SK-N-SH (cell line): ENCODE measurements around the gene RRP9. TPM values are rescaled to one million over a fixed set of nuclear protein-coding genes. Genes with fewer than 3 reads are reported as not detected.

Experiments
- CTCF ChIA-PET: fragments of 300-600, 350-600 bp; formaldehyde crosslinking; extraction: SDS; loops from one replicate; lab custom pipeline; 2021; lab: Yijun Ruan, JAX
- POLR2A ChIA-PET: fragments of 350-600 bp; sonication (Branson Sonifier 250); formaldehyde crosslinking; extraction: SDS; loops from one replicate; lab custom pipeline; 2020; ENCODE audit warnings: antibody characterized with exemption, inconsistent platforms; lab: Yijun Ruan, JAX
- DNase-seq: peaks from one replicate; pipeline ENCODE4 v3.0.0; 2012
- H2AFZ ChIP-seq: fragments of 200-600 bp; sonication (generic); 2 replicates; pipeline ENCODE4 v1.8.1; 2016; ENCODE audit warnings: antibody characterized with exemption, mild to moderate bottlenecking, low read depth
- H3F3A ChIP-seq: fragments of 200-600 bp; sonication (generic); replicated peaks from 2 replicates; pipeline ENCODE3; 2016; ENCODE audit warnings: antibody characterized with exemption, mild to moderate bottlenecking; ENCODE audit not compliant: insufficient read depth
- H3K27ac ChIP-seq, 2 experiments: fragments of 200-500 bp in 1 of 2; fragments of 200-600 bp in 1 of 2; sonication (Bioruptor generic) in 1 of 2; sonication (generic), shearing (Covaris generic) in 1 of 2; 2 replicates each; pipeline versions ENCODE4 v1.5.1 to v1.6.1; 2014 to 2016; ENCODE audit warnings: low read depth in 2 of 2, inconsistent platforms in 1 of 2, low read length in 1 of 2, mild to moderate bottlenecking in 1 of 2, mixed read lengths in 1 of 2
- H3K27me3 ChIP-seq: fragments of 200-600 bp; sonication (generic), shearing (Covaris generic); 2 replicates; pipeline ENCODE4 v1.6.1; 2016; ENCODE audit warnings: mixed run types; ENCODE audit not compliant: insufficient read depth
- H3K36me3 ChIP-seq, 2 experiments: fragments of 200-500 bp in 1 of 2; fragments of 200-600 bp in 1 of 2; sonication (Bioruptor generic) in 1 of 2; sonication (generic) in 1 of 2; replicated peaks in 1 of 2; 2 replicates each; pipeline versions ENCODE3 to v1.5.1; 2014 to 2016; ENCODE audit warnings: low read length in 1 of 2, mild to moderate bottlenecking in 1 of 2; ENCODE audit not compliant: insufficient read depth in 2 of 2, control insufficient read depth in 1 of 2
- H3K4me1 ChIP-seq, 2 experiments: fragments of 200-500 bp in 1 of 2; fragments of 200-600 bp in 1 of 2; sonication (Bioruptor generic) in 1 of 2; sonication (generic), shearing (Covaris generic) in 1 of 2; 2 replicates each; pipeline versions ENCODE4 v1.5.1 to v1.6.1; 2014 to 2016; ENCODE audit warnings: low read depth in 1 of 2, low read length in 1 of 2, mixed run types in 1 of 2; ENCODE audit not compliant: insufficient read depth in 2 of 2, control insufficient read depth in 1 of 2
- H3K4me2 ChIP-seq: fragments of 200-600 bp; sonication (generic), shearing (Covaris generic); 2 replicates; pipeline ENCODE4 v1.6.1; 2017; ENCODE audit warnings: mixed run types
- H3K4me3 ChIP-seq, 2 experiments: fragments of 200-500 bp in 1 of 2; fragments of 200-600 bp in 1 of 2; sonication (Bioruptor generic) in 1 of 2; sonication (generic), shearing (Covaris generic) in 1 of 2; 2 replicates each; pipeline versions ENCODE4 v1.5.1 to v1.8.1; 2014 to 2016; ENCODE audit warnings: low read depth in 2 of 2, inconsistent platforms in 1 of 2, low read length in 1 of 2, mild to moderate bottlenecking in 1 of 2, mixed read lengths in 1 of 2, moderate library complexity in 1 of 2
- H3K79me2 ChIP-seq: fragments of 200-600 bp; sonication (generic); 2 replicates; pipeline ENCODE4 v1.8.1; 2017; ENCODE audit warnings: mild to moderate bottlenecking; ENCODE audit not compliant: insufficient read depth
- H3K9ac ChIP-seq: fragments of 200-600 bp; sonication (generic); 2 replicates; pipeline ENCODE4 v1.6.1; 2017; ENCODE audit warnings: mixed run types
- H3K9me2 ChIP-seq: fragments of 200-600 bp; sonication (generic); 2 replicates; pipeline ENCODE4 v1.6.1; 2017; ENCODE audit warnings: mixed run types
- H3K9me3 ChIP-seq: fragments of 200-600 bp; sonication (generic); 2 replicates; pipeline ENCODE4 v1.6.1; 2017; ENCODE audit warnings: mixed run types, mild to moderate bottlenecking, moderate library complexity
- H4K20me1 ChIP-seq: fragments of 200-600 bp; sonication (generic); 2 replicates; pipeline ENCODE4 v1.6.1; 2017; ENCODE audit warnings: mild to moderate bottlenecking, mixed run types; ENCODE audit not compliant: insufficient read depth
- CHD2 ChIP-seq: fragments of 150-350 bp; IDR thresholded peaks from 2 replicates; pipeline ENCODE4 v1.6.1; 2018; ENCODE audit warnings: low read length; ENCODE audit not compliant: partially characterized antibody
- ELF1 ChIP-seq: IDR thresholded peaks from 2 replicates; pipeline ENCODE4 v1.4.0; 2012
- EP300 ChIP-seq, 2 experiments: IDR thresholded peaks; 2 replicates each; pipeline versions ENCODE4 v1.4.0 to v1.6.1; 2012; ENCODE audit warnings: borderline replicate concordance in 1 of 2, low read depth in 1 of 2, low read length in 1 of 2
- EZH2phosphoT487 ChIP-seq: fragments of 200-600 bp; sonication (generic); IDR thresholded peaks from 2 replicates; pipeline ENCODE4 v1.6.1; 2017; ENCODE audit warnings: low read depth, mixed run types, mild to moderate bottlenecking, antibody characterized with exemption, moderate library complexity, borderline replicate concordance
- FOXM1 ChIP-seq: IDR thresholded peaks from 2 replicates; pipeline ENCODE4 v1.4.0; 2012; ENCODE audit warnings: low read depth, mild to moderate bottlenecking
- GABPA ChIP-seq: IDR thresholded peaks from 2 replicates; pipeline ENCODE4 v1.4.0; 2012; ENCODE audit warnings: low read depth, mild to moderate bottlenecking
- JUND ChIP-seq: IDR thresholded peaks from 2 replicates; pipeline ENCODE4 v1.4.0; 2012
- MEF2A ChIP-seq: IDR thresholded peaks from 2 replicates; pipeline ENCODE4 v1.4.0; 2012; ENCODE audit warnings: low read depth, borderline replicate concordance
- NFIC ChIP-seq: IDR thresholded peaks from 2 replicates; pipeline ENCODE4 v1.4.0; 2012; ENCODE audit warnings: borderline replicate concordance
- NRF1 ChIP-seq: IDR thresholded peaks from 2 replicates; pipeline ENCODE4 v1.6.1; 2012; ENCODE audit warnings: low read depth, mild to moderate bottlenecking, low read length
- RAD21 ChIP-seq: IDR thresholded peaks from 2 replicates; pipeline ENCODE4 v1.6.1; 2012; ENCODE audit warnings: mild to moderate bottlenecking, low read length
- RCOR1 ChIP-seq: fragments of 150-350 bp; IDR thresholded peaks from 2 replicates; pipeline ENCODE4 v1.6.1; 2017; ENCODE audit warnings: antibody characterized with exemption, low read length
- RFX5 ChIP-seq: IDR thresholded peaks from 2 replicates; pipeline ENCODE4 v1.6.1; 2012; ENCODE audit warnings: mild to moderate bottlenecking, improper control_type of control experiment, low read length
- SIN3A ChIP-seq: IDR thresholded peaks from 2 replicates; pipeline ENCODE4 v1.6.1; 2012; ENCODE audit warnings: low read depth, mild to moderate bottlenecking, low read length, moderate library complexity, borderline replicate concordance
- YY1 ChIP-seq: IDR thresholded peaks from 2 replicates; pipeline ENCODE4 v1.4.0; 2012; ENCODE audit warnings: low read depth, mild to moderate bottlenecking
- WGBS: methylation state at CpG from one replicate; pipeline ENCODE4 v1.1.6; 2017; ENCODE audit warnings: low lambda C conversion rate; 5-methylcytosine and 5-hydroxymethylcytosine counted together
- polyA plus RNA-seq, 3 experiments: library from polyadenylated mRNA; depleted of rRNA; stranded (reverse); fragments of >200 nt; gene quantifications; 2 replicates each; pipeline ENCODE4 v1.2.3, GENCODE V29; 2012
- TF ChIP-seq, protein P1 (sequence below): fragments of 200-600 bp; sonication (generic); IDR thresholded peaks from 2 replicates; pipeline ENCODE4 v1.6.1; 2017; ENCODE audit warnings: antibody characterized with exemption, mild to moderate bottlenecking, moderate library complexity
- TF ChIP-seq, protein P2 (sequence below): IDR thresholded peaks from 2 replicates; pipeline ENCODE4 v1.6.1; 2012; ENCODE audit warnings: mild to moderate bottlenecking, low read depth, low read length, moderate library complexity
- TF ChIP-seq, protein P3 (sequence below): IDR thresholded peaks from 2 replicates; pipeline ENCODE4 v1.4.0; 2012; ENCODE audit warnings: low read depth
- TF ChIP-seq, protein P4 (sequence below): IDR thresholded peaks from 2 replicates; pipeline ENCODE4 v1.4.0; 2012; ENCODE audit warnings: low read depth, borderline replicate concordance

The RRP9 gene
- polyA plus RNA-seq, 1 of the 3 experiments (the other 2 are of a cell fraction) = 49.6 TPM

DNA sequence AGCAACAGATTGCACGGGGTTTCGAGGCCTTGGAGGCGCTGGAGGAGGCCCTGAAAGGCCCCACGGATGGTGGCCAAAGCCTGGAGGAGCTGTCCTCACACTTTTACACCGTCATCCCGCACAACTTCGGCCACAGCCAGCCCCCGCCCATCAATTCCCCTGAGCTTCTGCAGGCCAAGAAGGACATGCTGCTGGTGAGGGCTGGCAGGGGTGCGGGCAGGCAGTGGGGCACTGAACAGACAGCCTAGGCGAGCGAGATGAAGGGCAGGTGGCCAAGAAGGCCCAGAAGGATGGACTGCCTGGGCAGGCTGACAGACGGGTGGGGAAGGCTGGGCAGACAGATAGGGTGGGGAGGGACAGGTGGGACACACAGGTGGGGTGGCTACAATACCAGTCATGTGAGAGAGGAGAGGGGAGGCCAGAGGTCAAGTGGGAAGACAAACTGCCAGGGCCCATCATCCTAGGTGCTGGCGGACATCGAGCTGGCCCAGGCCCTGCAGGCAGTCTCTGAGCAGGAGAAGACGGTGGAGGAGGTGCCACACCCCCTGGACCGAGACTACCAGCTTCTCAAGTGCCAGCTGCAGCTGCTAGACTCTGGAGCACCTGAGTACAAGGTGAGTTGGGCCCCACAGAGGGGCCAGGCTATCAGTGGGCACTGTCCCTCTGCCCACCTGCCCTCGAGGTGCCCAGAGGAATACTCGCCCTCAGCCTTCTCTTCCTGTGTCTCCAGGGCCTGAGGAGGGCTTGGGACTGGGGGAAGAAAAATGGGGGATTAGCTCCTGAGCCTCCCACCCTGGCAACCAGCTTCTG lies 3.5 kb upstream of the RRP9 start:
- WGBS = 97% methylated on average over 10 of the region's 18 CpGs
- POLR2A ChIA-PET = interaction anchor here (1.4 kb wide), 1 partner anchor 29 kb away, joined by 3 read pairs; the partner anchor contains the start of gene ABHD14B
- H3K36me3 ChIP-seq = peaks cover 0 to 2% of the 10 kb centered on the region in 2 experiments

DNA sequence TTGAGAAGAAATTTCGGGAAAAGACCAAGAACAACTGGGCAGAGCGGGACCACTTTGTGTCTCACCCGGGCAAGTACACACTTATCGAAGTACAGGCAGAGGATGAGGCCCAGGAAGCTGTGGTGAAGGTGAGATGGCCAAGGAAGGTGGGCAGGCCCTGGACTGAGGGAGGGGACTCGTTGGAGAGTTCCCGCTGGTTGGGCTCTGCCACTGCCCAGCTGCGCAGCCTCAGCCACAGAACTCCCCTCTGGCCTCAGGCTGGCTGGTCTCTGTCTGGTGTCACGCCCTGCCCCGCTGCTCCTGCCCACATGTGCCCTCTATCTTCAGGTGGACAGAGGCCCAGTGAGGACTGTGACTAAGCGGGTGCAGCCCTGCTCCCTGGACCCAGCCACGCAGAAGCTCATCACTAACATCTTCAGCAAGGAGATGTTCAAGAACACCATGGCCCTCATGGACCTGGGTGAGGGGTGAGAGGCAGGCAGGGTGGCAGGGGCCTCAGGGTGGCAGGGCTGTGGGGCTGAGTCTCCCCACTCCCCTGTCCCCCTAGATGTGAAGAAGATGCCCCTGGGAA lies 2.8 kb upstream of the RRP9 start:
- Histone ChIP-seq H3K27ac (no peak overlapping the region), H3K4me3 (no peak overlapping the region), H2AFZ (no peak overlapping the region), H3K36me3 (peaks cover 0 to 2% of the 10 kb centered on the region in 2 experiments), H4K20me1 (0 out of 2 replicates have a peak, but pooled peaks cover under 1% of the 10 kb centered on the region), H3K79me2 (peaks cover 21% of the 10 kb centered on the region), H3K4me2 (no peak overlapping the region), H3F3A (no peaks in the 10 kb centered on the region), H3K4me1 (peaks cover 11 to 18% of the 10 kb centered on the region in 2 experiments; a peak in 3 of 4 replicates), H3K27me3 (no peaks in the 10 kb centered on the region), H3K9me3 (no peaks in the 10 kb centered on the region), H3K9ac (no peak overlapping the region), H3K9me2 (no peaks in the 10 kb centered on the region)
- POLR2A ChIA-PET = interaction anchor here (1.4 kb wide), 1 partner anchor 29 kb away, joined by 3 read pairs; the partner anchor contains the start of gene ABHD14B
- WGBS = 89% methylated on average over 11 of the region's 11 CpGs
- no peak for DNase-seq
- CTCF ChIA-PET = interaction anchor here (1.0 to 5.3 kb wide), 3 partner anchors 30 to 111 kb away, joined by 3 to 80 read pairs (median 3); partner anchors contain the start of genes ABHD14A, ABHD14B and DUSP7
- TF ChIP-seq MEF2A = no peak
- no peak for TF ChIP-seq CHD2
- TF ChIP-seq FOXM1 = no peak
- no peak for TF ChIP-seq EP300 (IDR thresholded peaks at IDR 0.05; ENCODE audit: borderline replicate concordance in 1 of 2, low read depth in 1 of 2, low read length in 1 of 2)
- TF ChIP-seq RAD21 = no peak
- TF ChIP-seq RFX5 = no peak
- TF ChIP-seq JUND = no peak
- TF ChIP-seq, protein P1, sequence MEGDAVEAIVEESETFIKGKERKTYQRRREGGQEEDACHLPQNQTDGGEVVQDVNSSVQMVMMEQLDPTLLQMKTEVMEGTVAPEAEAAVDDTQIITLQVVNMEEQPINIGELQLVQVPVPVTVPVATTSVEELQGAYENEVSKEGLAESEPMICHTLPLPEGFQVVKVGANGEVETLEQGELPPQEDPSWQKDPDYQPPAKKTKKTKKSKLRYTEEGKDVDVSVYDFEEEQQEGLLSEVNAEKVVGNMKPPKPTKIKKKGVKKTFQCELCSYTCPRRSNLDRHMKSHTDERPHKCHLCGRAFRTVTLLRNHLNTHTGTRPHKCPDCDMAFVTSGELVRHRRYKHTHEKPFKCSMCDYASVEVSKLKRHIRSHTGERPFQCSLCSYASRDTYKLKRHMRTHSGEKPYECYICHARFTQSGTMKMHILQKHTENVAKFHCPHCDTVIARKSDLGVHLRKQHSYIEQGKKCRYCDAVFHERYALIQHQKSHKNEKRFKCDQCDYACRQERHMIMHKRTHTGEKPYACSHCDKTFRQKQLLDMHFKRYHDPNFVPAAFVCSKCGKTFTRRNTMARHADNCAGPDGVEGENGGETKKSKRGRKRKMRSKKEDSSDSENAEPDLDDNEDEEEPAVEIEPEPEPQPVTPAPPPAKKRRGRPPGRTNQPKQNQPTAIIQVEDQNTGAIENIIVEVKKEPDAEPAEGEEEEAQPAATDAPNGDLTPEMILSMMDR = no peak
- TF ChIP-seq YY1 = no peak
- TF ChIP-seq RCOR1 = no peak
- TF ChIP-seq GABPA = no peak
- TF ChIP-seq SIN3A = no peak
- TF ChIP-seq, protein P2, sequence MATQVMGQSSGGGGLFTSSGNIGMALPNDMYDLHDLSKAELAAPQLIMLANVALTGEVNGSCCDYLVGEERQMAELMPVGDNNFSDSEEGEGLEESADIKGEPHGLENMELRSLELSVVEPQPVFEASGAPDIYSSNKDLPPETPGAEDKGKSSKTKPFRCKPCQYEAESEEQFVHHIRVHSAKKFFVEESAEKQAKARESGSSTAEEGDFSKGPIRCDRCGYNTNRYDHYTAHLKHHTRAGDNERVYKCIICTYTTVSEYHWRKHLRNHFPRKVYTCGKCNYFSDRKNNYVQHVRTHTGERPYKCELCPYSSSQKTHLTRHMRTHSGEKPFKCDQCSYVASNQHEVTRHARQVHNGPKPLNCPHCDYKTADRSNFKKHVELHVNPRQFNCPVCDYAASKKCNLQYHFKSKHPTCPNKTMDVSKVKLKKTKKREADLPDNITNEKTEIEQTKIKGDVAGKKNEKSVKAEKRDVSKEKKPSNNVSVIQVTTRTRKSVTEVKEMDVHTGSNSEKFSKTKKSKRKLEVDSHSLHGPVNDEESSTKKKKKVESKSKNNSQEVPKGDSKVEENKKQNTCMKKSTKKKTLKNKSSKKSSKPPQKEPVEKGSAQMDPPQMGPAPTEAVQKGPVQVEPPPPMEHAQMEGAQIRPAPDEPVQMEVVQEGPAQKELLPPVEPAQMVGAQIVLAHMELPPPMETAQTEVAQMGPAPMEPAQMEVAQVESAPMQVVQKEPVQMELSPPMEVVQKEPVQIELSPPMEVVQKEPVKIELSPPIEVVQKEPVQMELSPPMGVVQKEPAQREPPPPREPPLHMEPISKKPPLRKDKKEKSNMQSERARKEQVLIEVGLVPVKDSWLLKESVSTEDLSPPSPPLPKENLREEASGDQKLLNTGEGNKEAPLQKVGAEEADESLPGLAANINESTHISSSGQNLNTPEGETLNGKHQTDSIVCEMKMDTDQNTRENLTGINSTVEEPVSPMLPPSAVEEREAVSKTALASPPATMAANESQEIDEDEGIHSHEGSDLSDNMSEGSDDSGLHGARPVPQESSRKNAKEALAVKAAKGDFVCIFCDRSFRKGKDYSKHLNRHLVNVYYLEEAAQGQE = no peak

More for the DNA sequence above, 3.5 kb upstream of the RRP9 start:
- H4K20me1 ChIP-seq = no peaks in the 10 kb centered on the region
- H3K4me2 ChIP-seq = no peak overlapping the region
- H3K27ac ChIP-seq = no peak overlapping the region
- CTCF ChIA-PET = interaction anchor here (1.0 to 5.3 kb wide), 5 partner anchors 12 to 60 kb away, joined by 3 to 80 read pairs (median 5); partner anchors contain the start of genes ABHD14A and ABHD14B
- no peaks in the 10 kb centered on the region for H3K9me3 ChIP-seq
- no peaks in the 10 kb centered on the region for H3K9me2 ChIP-seq
- H3K9ac ChIP-seq = no peak overlapping the region
- no peaks in the 10 kb centered on the region for H3F3A ChIP-seq
- no peaks in the 10 kb centered on the region for H3K27me3 ChIP-seq
- no peak overlapping the region for H3K4me3 ChIP-seq
- DNase-seq = no peak
- no peak for TF ChIP-seq ELF1
- TF ChIP-seq EP300 (IDR thresholded peaks at IDR 0.05; ENCODE audit: borderline replicate concordance in 1 of 2, low read depth in 1 of 2, low read length in 1 of 2) = no peak
- TF ChIP-seq, protein P3, sequence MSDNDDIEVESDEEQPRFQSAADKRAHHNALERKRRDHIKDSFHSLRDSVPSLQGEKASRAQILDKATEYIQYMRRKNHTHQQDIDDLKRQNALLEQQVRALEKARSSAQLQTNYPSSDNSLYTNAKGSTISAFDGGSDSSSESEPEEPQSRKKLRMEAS = no peak
- no peak for TF ChIP-seq MEF2A
- TF ChIP-seq NFIC = no peak
- no peak for TF ChIP-seq NRF1
- TF ChIP-seq FOXM1 = no peak
- TF ChIP-seq RAD21 = no peak
- no peak for TF ChIP-seq EZH2phosphoT487
- TF ChIP-seq, protein P4, sequence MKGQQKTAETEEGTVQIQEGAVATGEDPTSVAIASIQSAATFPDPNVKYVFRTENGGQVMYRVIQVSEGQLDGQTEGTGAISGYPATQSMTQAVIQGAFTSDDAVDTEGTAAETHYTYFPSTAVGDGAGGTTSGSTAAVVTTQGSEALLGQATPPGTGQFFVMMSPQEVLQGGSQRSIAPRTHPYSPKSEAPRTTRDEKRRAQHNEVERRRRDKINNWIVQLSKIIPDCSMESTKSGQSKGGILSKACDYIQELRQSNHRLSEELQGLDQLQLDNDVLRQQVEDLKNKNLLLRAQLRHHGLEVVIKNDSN = no peak
- no peak for TF ChIP-seq RFX5
- no peak for TF ChIP-seq CHD2
- H3K4me1 ChIP-seq = peaks cover 11 to 18% of the 10 kb centered on the region in 2 experiments; a peak in 3 of 4 replicates
- H2AFZ ChIP-seq = no peak overlapping the region
- H3K79me2 ChIP-seq = peaks cover 14% of the 10 kb centered on the region
